ENCODE results near the gene ZNF787. TPM values are rescaled to one million over a fixed set of nuclear protein-coding genes. Genes with fewer than 3 reads are reported as not detected.
"Not testable (repeated sequence)": the region's sequence is repeated elsewhere in the genome, so short reads cannot be mapped to it uniquely, and the experiment has no call there.

ZNF787 gene
- total and polyA plus RNA-seq, 4 donors: 6.6 to 25.5 (median 18.0) TPM

GRCh38 chr19:56158170-56158757 is 37.2 kb upstream of the ZNF787 start:
- Histone ChIP-seq H3K4me1 (ENCODE audit: control insufficient read depth in 1 of 2, insufficient read depth in 2 of 2, low read length in 2 of 2) (no peaks in the 10 kb centered on the region), H3K9me3 (ENCODE audit: control insufficient read depth, low read length) (no peaks in the 10 kb centered on the region), H3K27ac (ENCODE audit: low read depth in 1 of 2, low read length in 2 of 2) (no peak overlapping the region), H3K27me3 (ENCODE audit: control insufficient read depth in 1 of 2, insufficient read depth in 2 of 2, low read length in 1 of 2) (no peaks in the 10 kb centered on the region), H3K4me3 (ENCODE audit: low read length in 2 of 2) (no peak overlapping the region), H3K36me3 (ENCODE audit: control insufficient read depth in 1 of 2, insufficient read depth in 2 of 2, low read length in 1 of 2) (peaks cover 0 to 2% of the 10 kb centered on the region in 2 donors)
- intact Hi-C loops (cut with DNase I): no loop called here
- WGBS, 2 donors: 95 to 96% methylated on average over 16 of the region's 16 CpGs
- DNase-seq (no peak), ATAC-seq (ENCODE audit: low FRiP score) (no peak)

DNA sequence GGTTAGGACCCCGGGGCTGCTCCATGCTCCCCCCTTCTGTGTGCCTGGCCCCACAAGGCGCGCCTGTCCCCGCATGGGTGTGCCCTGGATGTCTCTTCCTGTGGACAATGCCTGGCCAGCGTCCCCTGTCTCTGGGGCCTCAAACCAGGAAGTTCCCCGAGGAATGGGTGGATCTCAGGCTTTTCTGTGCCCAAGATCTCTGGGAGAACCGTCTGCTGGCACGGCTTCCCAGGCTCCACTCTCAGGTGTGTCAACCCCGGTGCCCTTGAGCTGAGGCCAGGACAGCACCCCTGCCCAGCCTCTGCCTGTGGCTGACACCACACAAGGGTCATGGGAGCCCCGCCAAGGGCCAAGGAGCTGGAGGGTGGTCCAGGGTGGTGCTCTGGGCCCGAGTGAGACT is 35.7 kb upstream of the ZNF787 start:
- Histone ChIP-seq H3K36me3 (ENCODE audit: control insufficient read depth in 1 of 2, insufficient read depth in 2 of 2, low read length in 1 of 2) (peaks cover 0 to 2% of the 10 kb centered on the region in 2 donors), H3K9me3 (ENCODE audit: control insufficient read depth, low read length) (no peaks in the 10 kb centered on the region), H3K27ac (ENCODE audit: low read depth in 1 of 2, low read length in 2 of 2) (no peak overlapping the region), H3K4me1 (ENCODE audit: control insufficient read depth in 1 of 2, insufficient read depth in 2 of 2, low read length in 2 of 2) (no peaks in the 10 kb centered on the region), H3K27me3 (ENCODE audit: control insufficient read depth in 1 of 2, insufficient read depth in 2 of 2, low read length in 1 of 2) (no peaks in the 10 kb centered on the region), H3K4me3 (ENCODE audit: low read length in 2 of 2) (no peak overlapping the region)
- intact Hi-C loops (cut with DNase I): no loop called here
- no peak for ATAC-seq (ENCODE audit: low FRiP score)
- 83 to 89% methylated on average over 11 of the region's 11 CpGs for WGBS, 2 donors
- DNase-seq: no peak

DNA sequence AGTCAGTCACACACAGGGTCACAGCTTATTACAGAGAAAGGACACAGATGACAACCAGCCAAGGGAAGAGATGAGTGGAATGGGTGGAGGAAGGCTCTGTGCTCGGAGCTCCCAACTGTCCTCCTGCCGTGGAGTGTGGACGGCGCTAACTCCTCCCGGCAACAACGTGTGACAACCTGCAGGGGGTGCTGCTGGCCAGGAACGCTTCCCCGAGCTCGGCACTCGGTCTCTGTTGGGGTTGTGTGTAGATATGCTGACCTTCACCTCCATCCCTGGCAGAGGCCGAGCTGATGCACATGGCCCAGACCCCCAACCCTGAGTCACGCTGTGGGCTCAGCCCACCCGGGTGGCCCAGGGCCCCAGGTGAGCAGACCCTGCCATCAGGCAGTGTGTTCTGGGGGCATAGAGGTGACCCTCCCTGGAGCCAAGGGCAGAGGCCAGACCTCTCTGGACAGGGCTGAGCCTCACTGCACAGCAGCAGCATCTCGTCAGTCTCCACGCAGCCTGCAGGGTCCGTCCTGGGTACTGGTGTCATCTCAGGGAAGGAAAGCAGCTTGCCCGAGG is 34.1 kb upstream of the ZNF787 start:
- peaks cover 0 to 2% of the 10 kb centered on the region in 2 donors for H3K36me3 ChIP-seq (ENCODE audit: control insufficient read depth in 1 of 2, insufficient read depth in 2 of 2, low read length in 1 of 2)
- 60 to 64% methylated on average over 17 of the region's 17 CpGs for WGBS, 2 donors
- ATAC-seq (ENCODE audit: low FRiP score) (no peak), DNase-seq (no peak)
- no peaks in the 10 kb centered on the region for H3K27me3 ChIP-seq (ENCODE audit: control insufficient read depth in 1 of 2, insufficient read depth in 2 of 2, low read length in 1 of 2)
- intact Hi-C loops (cut with DNase I): no loop called here
- no peak overlapping the region for H3K4me3 ChIP-seq (ENCODE audit: low read length in 2 of 2)
- no peaks in the 10 kb centered on the region for H3K4me1 ChIP-seq (ENCODE audit: control insufficient read depth in 1 of 2, insufficient read depth in 2 of 2, low read length in 2 of 2)
- no peak overlapping the region for H3K27ac ChIP-seq (ENCODE audit: low read depth in 1 of 2, low read length in 2 of 2)
- no peaks in the 10 kb centered on the region for H3K9me3 ChIP-seq (ENCODE audit: control insufficient read depth, low read length)

DNA sequence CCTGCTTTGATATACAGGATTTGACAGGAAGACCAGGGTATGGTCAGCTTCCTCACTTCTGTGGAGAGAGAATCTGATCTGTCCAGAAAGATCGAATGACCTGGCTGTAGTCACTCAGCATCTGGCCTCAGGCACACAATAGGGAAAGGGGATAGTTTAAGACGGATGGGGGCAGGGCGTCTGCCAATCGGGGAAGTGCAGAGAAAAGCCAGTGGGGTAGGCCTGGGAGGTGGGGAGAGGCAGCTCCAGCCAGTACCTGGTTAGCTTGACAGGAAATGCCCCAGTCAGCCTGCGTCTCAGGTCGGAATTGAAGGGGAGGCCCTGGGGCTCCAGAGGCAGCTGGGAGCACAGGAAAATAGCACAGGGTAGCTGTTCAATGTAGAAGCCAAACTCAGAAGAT is 32.4 kb upstream of the ZNF787 start:
- DNase-seq (no peak), ATAC-seq (ENCODE audit: low FRiP score) (no peak)
- WGBS, 2 donors: 57 to 59% methylated on average over 6 of the region's 6 CpGs
- Histone ChIP-seq H3K36me3 (ENCODE audit: control insufficient read depth in 1 of 2, insufficient read depth in 2 of 2, low read length in 1 of 2) (no peaks in the 10 kb centered on the region), H3K27ac (ENCODE audit: low read depth in 1 of 2, low read length in 2 of 2) (no peak overlapping the region), H3K27me3 (ENCODE audit: control insufficient read depth in 1 of 2, insufficient read depth in 2 of 2, low read length in 1 of 2) (no peaks in the 10 kb centered on the region), H3K4me3 (ENCODE audit: low read length in 2 of 2) (no peak overlapping the region), H3K4me1 (ENCODE audit: control insufficient read depth in 1 of 2, insufficient read depth in 2 of 2, low read length in 2 of 2) (no peaks in the 10 kb centered on the region), H3K9me3 (ENCODE audit: control insufficient read depth, low read length) (no peaks in the 10 kb centered on the region)
- intact Hi-C loops (cut with DNase I): no loop called here

- 81 to 84% methylated on average over 2 of the region's 2 CpGs for WGBS, 2 donors
- Histone ChIP-seq H3K4me1 (ENCODE audit: control insufficient read depth in 1 of 2, insufficient read depth in 2 of 2, low read length in 2 of 2) (no peaks in the 10 kb centered on the region), H3K27me3 (ENCODE audit: control insufficient read depth in 1 of 2, insufficient read depth in 2 of 2, low read length in 1 of 2) (no peaks in the 10 kb centered on the region), H3K9me3 (ENCODE audit: control insufficient read depth, low read length) (no peaks in the 10 kb centered on the region), H3K4me3 (ENCODE audit: low read length in 2 of 2) (no peak overlapping the region), H3K36me3 (ENCODE audit: control insufficient read depth in 1 of 2, insufficient read depth in 2 of 2, low read length in 1 of 2) (peaks cover 0 to 2% of the 10 kb centered on the region in 2 donors), H3K27ac (ENCODE audit: low read depth in 1 of 2, low read length in 2 of 2) (no peak overlapping the region)
- ATAC-seq (ENCODE audit: low FRiP score) (no peak), DNase-seq (no peak)
- intact Hi-C loops (cut with DNase I): no loop called here
Measured at GRCh38 chr19:56152644-56153043, 31.5 kb upstream of the ZNF787 start.

- ATAC-seq (ENCODE audit: low FRiP score) (no peak), DNase-seq (no peak)
- peaks cover 0 to 2% of the 10 kb centered on the region in 2 donors for H3K36me3 ChIP-seq (ENCODE audit: control insufficient read depth in 1 of 2, insufficient read depth in 2 of 2, low read length in 1 of 2)
- H3K27ac ChIP-seq (ENCODE audit: low read depth in 1 of 2, low read length in 2 of 2): no peak overlapping the region
- no peaks in the 10 kb centered on the region for H3K9me3 ChIP-seq (ENCODE audit: control insufficient read depth, low read length)
- no peak overlapping the region for H3K4me3 ChIP-seq (ENCODE audit: low read length in 2 of 2)
- 72 to 76% methylated on average over 11 of the region's 11 CpGs for WGBS, 2 donors
- no peaks in the 10 kb centered on the region for H3K27me3 ChIP-seq (ENCODE audit: control insufficient read depth in 1 of 2, insufficient read depth in 2 of 2, low read length in 1 of 2)
- intact Hi-C loops (cut with DNase I): no loop called here
- no peaks in the 10 kb centered on the region for H3K4me1 ChIP-seq (ENCODE audit: control insufficient read depth in 1 of 2, insufficient read depth in 2 of 2, low read length in 2 of 2)
Measured at GRCh38 chr19:56150358-56150757, 29.3 kb upstream of the ZNF787 start.

DNA sequence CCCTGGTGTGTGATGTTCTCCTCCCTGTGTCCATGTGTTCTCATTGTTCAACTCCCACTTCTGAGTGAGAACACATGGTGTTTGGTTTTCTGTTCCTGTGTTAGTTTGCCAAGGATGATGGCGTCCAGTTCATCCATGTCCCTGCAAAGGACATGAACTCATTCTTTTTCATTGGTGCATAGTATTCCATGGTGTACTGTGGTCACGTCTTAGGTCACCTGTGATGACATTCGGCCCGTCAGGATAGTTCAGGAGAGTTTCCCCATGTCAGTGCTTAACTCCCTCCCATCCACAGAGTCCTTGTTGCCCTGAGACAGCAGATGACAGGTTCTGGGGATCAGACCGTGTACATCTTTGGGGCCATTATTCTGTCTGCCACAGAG is 28.6 kb upstream of the ZNF787 start:
- intact Hi-C loops (cut with DNase I): loop anchor here in 1 of 2 donors (10.0 kb wide), 1 partner anchor 165 kb away; the partner anchor contains the start of gene ZSCAN5A
- WGBS, 2 donors: 92 to 96% methylated on average over 5 of the region's 5 CpGs
- H3K27ac ChIP-seq (ENCODE audit: low read depth in 1 of 2, low read length in 2 of 2): no peak overlapping the region

DNA sequence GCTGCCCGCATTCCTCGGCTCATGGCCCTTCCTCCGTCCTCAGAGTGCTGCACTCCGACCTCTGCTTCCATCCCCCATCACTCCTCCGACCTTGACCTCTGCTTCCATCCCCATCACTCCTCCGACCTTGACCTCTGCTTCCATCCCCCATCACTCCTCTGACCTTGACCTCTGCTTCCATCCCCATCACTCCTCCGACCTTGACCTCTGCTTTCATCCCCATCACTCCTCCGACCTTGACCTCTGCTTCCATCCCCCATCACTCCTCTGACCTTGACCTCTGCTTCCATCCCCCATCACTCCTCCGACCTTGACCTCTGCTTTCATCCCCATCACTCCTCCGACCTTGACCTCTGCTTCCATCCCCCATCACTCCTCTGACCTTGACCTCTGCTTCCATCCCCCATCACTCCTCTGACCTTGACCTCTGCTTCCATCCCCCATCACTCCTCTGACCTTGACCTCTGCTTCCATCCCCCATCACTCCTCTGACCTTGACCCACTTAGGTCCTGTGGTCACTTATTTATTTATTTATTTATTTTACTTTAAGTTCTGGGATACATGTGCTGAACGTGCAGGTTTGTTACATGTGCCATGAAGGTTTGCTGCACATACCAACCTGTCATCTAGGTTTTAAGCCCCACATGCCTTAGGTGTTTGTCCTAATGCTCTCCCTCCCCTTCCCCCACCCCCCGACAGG is 28.0 kb upstream of the ZNF787 start:
- H3K36me3 ChIP-seq (ENCODE audit: control insufficient read depth in 1 of 2, insufficient read depth in 2 of 2, low read length in 1 of 2): not testable (repeated sequence)

More for the DNA sequence above, 28.6 kb upstream of the ZNF787 start:
- Histone ChIP-seq H3K4me3 (ENCODE audit: low read length in 2 of 2) (no peak overlapping the region), H3K9me3 (ENCODE audit: control insufficient read depth, low read length) (no peaks in the 10 kb centered on the region), H3K36me3 (ENCODE audit: control insufficient read depth in 1 of 2, insufficient read depth in 2 of 2, low read length in 1 of 2) (peaks cover 0 to 2% of the 10 kb centered on the region in 2 donors), H3K27me3 (ENCODE audit: control insufficient read depth in 1 of 2, insufficient read depth in 2 of 2, low read length in 1 of 2) (no peaks in the 10 kb centered on the region), H3K4me1 (ENCODE audit: control insufficient read depth in 1 of 2, insufficient read depth in 2 of 2, low read length in 2 of 2) (no peaks in the 10 kb centered on the region)
- DNase-seq: no peak
- ATAC-seq (ENCODE audit: low FRiP score): no peak

More for the DNA sequence above, 28.0 kb upstream of the ZNF787 start:
- H3K27ac ChIP-seq (ENCODE audit: low read depth in 1 of 2, low read length in 2 of 2); H3K4me3 ChIP-seq (ENCODE audit: low read length in 2 of 2); DNase-seq; H3K4me1 ChIP-seq (ENCODE audit: control insufficient read depth in 1 of 2, insufficient read depth in 2 of 2, low read length in 2 of 2); H3K27me3 ChIP-seq (ENCODE audit: control insufficient read depth in 1 of 2, insufficient read depth in 2 of 2, low read length in 1 of 2); ATAC-seq (ENCODE audit: low FRiP score); H3K9me3 ChIP-seq (ENCODE audit: control insufficient read depth, low read length): not testable (repeated sequence)
- 94 to 96% methylated on average over 12 of the region's 12 CpGs for WGBS, 2 donors
- intact Hi-C loops (cut with DNase I): loop anchor here in 1 of 2 donors (10.0 kb wide), 1 partner anchor 166 kb away; the partner anchor contains the start of gene ZSCAN5A

All from aorta (tissue), 5 donors.